HG03196 (cell line): Measurements from ENCODE around the gene TLR10.
"Not testable (repeated sequence)": the region's sequence is repeated elsewhere in the genome, so short reads cannot be mapped to it uniquely, and the experiment has no call there.

Experiments used
- ATAC-seq: cut with Tn5 transposase; IDR thresholded peaks from one replicate; pipeline ENCODE4 v1.9.1; 2021; ENCODE audit not compliant: unreplicated experiment

The TLR10 gene

GRCh38 chr4:38802561-38803355 lies 20.0 kb upstream of the TLR10 start:
- no peak for ATAC-seq

- no peak for ATAC-seq
Measured at GRCh38 chr4:38800961-38801450, 18.2 kb upstream of the TLR10 start.

- ATAC-seq: no peak
Measured at GRCh38 chr4:38800366-38800765, 17.6 kb upstream of the TLR10 start.

GRCh38 chr4:38795087-38795486 lies 12.3 kb upstream of the TLR10 start:
- no peak for ATAC-seq

- no peak for ATAC-seq
Measured at GRCh38 chr4:38794051-38794450, 11.3 kb upstream of the TLR10 start.

GRCh38 chr4:38791010-38791409 lies 8.2 kb upstream of the TLR10 start:
- ATAC-seq: no peak

- no peak for ATAC-seq
Measured at GRCh38 chr4:38788317-38788716, 5.5 kb upstream of the TLR10 start.

- ATAC-seq: no peak
Measured at GRCh38 chr4:38787693-38788092, 4.9 kb upstream of the TLR10 start.

- ATAC-seq: peak; percentile 40
Measured at GRCh38 chr4:38785901-38786402, 3.2 kb upstream of the TLR10 start.

- no peak for ATAC-seq
Measured at GRCh38 chr4:38785041-38785790, 2.4 kb upstream of the TLR10 start.

- no peak for ATAC-seq
Measured at GRCh38 chr4:38784141-38784540, 1.4 kb upstream of the TLR10 start.

- ATAC-seq: no peak
Measured at GRCh38 chr4:38783109-38783460, 295 bp upstream of the TLR10 start.

GRCh38 chr4:38781854-38782261 lies 932 bp downstream of the TLR10 start:
- no peak for ATAC-seq

GRCh38 chr4:38780833-38781484 lies 1.8 kb downstream of the TLR10 start:
- no peak for ATAC-seq

- ATAC-seq: no peak
Measured at GRCh38 chr4:38779790-38780189, 3.0 kb downstream of the TLR10 start.

- ATAC-seq: not testable (repeated sequence)
Measured at GRCh38 chr4:38777925-38778324, 4.9 kb downstream of the TLR10 start.

GRCh38 chr4:38775326-38775725 lies 7.5 kb downstream of the TLR10 start:
- no peak for ATAC-seq

- no peak for ATAC-seq
Measured at GRCh38 chr4:38774181-38774955, 8.4 kb downstream of the TLR10 start.

GRCh38 chr4:38770281-38770680 lies 12.5 kb downstream of the TLR10 start:
- ATAC-seq: not testable (repeated sequence)

- no peak for ATAC-seq
Measured at GRCh38 chr4:38769857-38770256, 12.9 kb downstream of the TLR10 start.

GRCh38 chr4:38769441-38769840 lies 13.3 kb downstream of the TLR10 start:
- no peak for ATAC-seq
